ENCODE results near the gene PTGR3. TPM values are rescaled to one million over a fixed set of nuclear protein-coding genes. Genes with fewer than 3 reads are reported as not detected.

The PTGR3 gene
- total and polyA plus RNA-seq, 2 of the 8 experiments (the other 6 are each of a cell fraction or from before 2014, with no cell fraction given), result 2.0 to 3.6 TPM

- H4K5ac ChIP-seq (ENCODE audit: insufficient read length, low read depth, low read length), result no peak overlapping the region
- no peak overlapping the region for H3K23ac ChIP-seq (ENCODE audit: insufficient read length)
- TF ChIP-seq PHF8 (conservative IDR thresholded peaks at IDR 0.05; ENCODE audit: low read depth, low read length), result no peak
- TF ChIP-seq CREB1 (IDR thresholded peaks at IDR 0.05), result no peak
- no peak for TF ChIP-seq SRF (IDR thresholded peaks at IDR 0.05; ENCODE audit: low read depth, low read length)
- no peak for TF ChIP-seq CBX5 (IDR thresholded peaks at IDR 0.05; ENCODE audit: low read depth, low read length)
- no peak for TF ChIP-seq SP4 (IDR thresholded peaks at IDR 0.05; ENCODE audit: low read length)
- no peak for TF ChIP-seq E2F6 (IDR thresholded peaks at IDR 0.05)
- no peak for TF ChIP-seq TAF7 (optimal IDR thresholded peaks at IDR 0.05; ENCODE audit: borderline replicate concordance, low read depth, low read length)
- no peak overlapping the region for H3K56ac ChIP-seq (replicated peaks; ENCODE audit: insufficient read length, low read depth, low read length)
- no peak overlapping the region for H4K8ac ChIP-seq (ENCODE audit: extremely low read depth, insufficient read depth, low read length)
- CTCF ChIA-PET (ENCODE audit: partially characterized antibody), result interaction anchor here (0.7 kb wide), 1 partner anchor 126 kb away, joined by 3 read pairs; no protein-coding TSS in a partner anchor
- H2BK12ac ChIP-seq (ENCODE audit: low read depth, low read length), result no peak overlapping the region
- peaks cover 18 to 36% (median 32%) of the 10 kb centered on the region in 4 experiments for H3K27me3 ChIP-seq (replicated peaks in 1 of 4; ENCODE audit: control insufficient read depth in 3 of 4, extremely low read depth in 1 of 4, insufficient read depth in 3 of 4, low read length in 3 of 4)
- no peak overlapping the region for H3K4me3 ChIP-seq (ENCODE audit: extremely low read depth in 1 of 4, insufficient read depth in 2 of 4, low read depth in 3 of 4, low read length in 4 of 4)
- H3K9me3 ChIP-seq (ENCODE audit: insufficient read depth in 2 of 2, low read depth in 1 of 2, low read length in 1 of 2), result no peaks in the 10 kb centered on the region
- H3K18ac ChIP-seq (ENCODE audit: extremely low read depth, low read length), result no peak overlapping the region
- H3K4me2 ChIP-seq (ENCODE audit: insufficient read depth in 1 of 2, low read depth in 2 of 2, low read length in 2 of 2), result no peak overlapping the region
- H3K9ac ChIP-seq (replicated peaks in 1 of 4; ENCODE audit: extremely low read depth in 1 of 4, low read depth in 3 of 4, low read length in 3 of 4), result no peak overlapping the region
- FAIRE-seq, result no peak
- H2BK20ac ChIP-seq (ENCODE audit: low read length), result no peak overlapping the region
- H2AFZ ChIP-seq (ENCODE audit: low read length), result no peak overlapping the region
- no peak overlapping the region for H2BK15ac ChIP-seq (ENCODE audit: low read length)
- no peak for DNase-seq (ENCODE audit: low read depth in 1 of 2, low spot score in 2 of 2)
- H3K4me1 ChIP-seq (replicated peaks in 1 of 4; ENCODE audit: control insufficient read depth in 3 of 4, insufficient read depth in 4 of 4, low read length in 3 of 4), result peaks cover 0 to 5% (median 4%) of the 10 kb centered on the region in 4 experiments; a peak in 4 of 7 replicates
- no peak overlapping the region for H3K27ac ChIP-seq (ENCODE audit: low read depth, low read length)
- no peak overlapping the region for H3K14ac ChIP-seq (ENCODE audit: insufficient read length)
- no peak overlapping the region for H2AK5ac ChIP-seq (ENCODE audit: low read depth, low read length)
- WGBS, 2 experiments (ENCODE audit: extremely low coverage in 1 of 2, insufficient coverage in 1 of 2, insufficient read length in 1 of 2, insufficient replicate concordance in 2 of 2, low coverage in 1 of 2, low lambda C conversion rate in 2 of 2, missing lambda C conversion rate in 1 of 2), result 93% methylated on average over 12 of the region's 12 CpGs; no CpG with 5 or more reads in 1 of the 2 experiments
- no peaks in the 10 kb centered on the region for H3K79me1 ChIP-seq (ENCODE audit: low read depth, low read length)
- no peak overlapping the region for H2BK120ac ChIP-seq (replicated peaks; ENCODE audit: low read depth, low read length)
- no peak overlapping the region for H4K91ac ChIP-seq (replicated peaks; ENCODE audit: insufficient read length, low read length)
- POLR2A ChIA-PET (ENCODE audit: partially characterized antibody), result no interaction called here
- peaks cover 11% of the 10 kb centered on the region for H3K23me2 ChIP-seq (ENCODE audit: low read depth, low read length)
- peaks cover 1 to 2% of the 10 kb centered on the region in 2 experiments for H4K20me1 ChIP-seq (replicated peaks in 1 of 2; ENCODE audit: control insufficient read depth in 1 of 2, insufficient read depth in 2 of 2, low read length in 2 of 2)
- H3K36me3 ChIP-seq (ENCODE audit: control insufficient read depth in 2 of 4, insufficient read depth in 4 of 4, low read length in 3 of 4), result no peaks in the 10 kb centered on the region
- no peak overlapping the region for H2BK5ac ChIP-seq (ENCODE audit: low read depth, low read length)
- no peaks in the 10 kb centered on the region for H3K79me2 ChIP-seq (ENCODE audit: control insufficient read depth in 1 of 2, insufficient read depth in 2 of 2, low read length in 2 of 2)
- H3K4ac ChIP-seq (replicated peaks; ENCODE audit: insufficient read length, low read depth, low read length), result no peak overlapping the region
Measured at GRCh38 chr18:75214766-75215510, 6.0 kb upstream of the PTGR3 start.

Data from H1 (cell line).